CD4-positive, alpha-beta memory T cell (primary cell): Measurements from ENCODE around the gene LRRTM2. TPM values are rescaled to one million over a fixed set of nuclear protein-coding genes. Genes with fewer than 3 reads are reported as not detected.

ENCODE experiments used
- polyA plus RNA-seq, 2 donors: library from polyadenylated mRNA; unstranded; fragments of 300-500 nt; fragmentation: Illumina TruSeq; gene quantifications; one replicate each; pipeline ENCODE4 v1.2.3, GENCODE V29; 2021
- total RNA-seq, 2 experiments: library from RNA; stranded (reverse); gene quantifications; one replicate each; pipeline ENCODE4 v1.2.3, GENCODE V29; 2021

Gene LRRTM2
- total and polyA plus RNA-seq, 4 experiments from 2014 or later, result not detected

Other genes with a start within 250 kb of the LRRTM2 start
- 10 to 100 TPM; 22.7 to 26.1 TPM for gene CTNNA1, start 121.9 kb downstream of the LRRTM2 start, total RNA-seq
- gene CTNNA1, start 121.9 kb downstream of the LRRTM2 start, polyA plus RNA-seq, result 10 to 100 TPM; 10.1 to 12.2 TPM